GM12892 (cell line): Measurements from ENCODE around the gene DGKE.

ENCODE experiments used
- POLR2A ChIP-seq: IDR thresholded peaks from 2 replicates; pipeline ENCODE4 v1.6.1; 2011; ENCODE audit warnings: low read depth, low read length, control low read depth
- POLR2AphosphoS5 ChIP-seq: IDR thresholded peaks from 2 replicates; pipeline ENCODE4 v1.6.1; 2011; ENCODE audit warnings: low read depth, low read length, control low read depth
- TAF1 ChIP-seq: IDR thresholded peaks from 2 replicates; pipeline ENCODE4 v1.6.1; 2011; ENCODE audit warnings: low read depth, mild to moderate bottlenecking, control low read depth, low read length, borderline replicate concordance

- no peak for TF ChIP-seq POLR2A
- no peak for TF ChIP-seq POLR2AphosphoS5
- TF ChIP-seq TAF1 = no peak
Measured at GRCh38 chr17:56786989-56787482, 46.9 kb upstream of the DGKE start.
